ENCODE data around the gene KIF15.

DNA sequence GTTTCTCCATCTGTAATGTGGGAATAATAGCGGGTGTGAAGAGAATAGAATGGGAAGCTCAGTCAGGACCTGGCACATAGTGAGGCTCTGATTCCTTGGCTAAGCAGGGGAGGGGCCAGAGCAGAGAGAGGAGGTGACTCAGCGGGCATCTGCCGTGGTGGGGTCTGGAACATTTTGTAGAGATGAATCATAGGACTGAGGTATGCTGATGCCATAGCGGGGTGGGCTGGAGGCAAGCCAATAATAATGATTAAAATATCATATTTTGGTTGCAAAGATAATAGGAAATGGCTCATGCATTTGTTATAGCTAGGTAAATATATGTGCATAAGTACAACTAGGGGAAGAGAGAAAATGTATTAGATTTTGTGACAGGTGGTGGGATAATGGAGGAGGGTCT lies 124.0 kb downstream of the KIF15 start:
- TF ChIP-seq SP1 (CRISPR knock-in tag; conservative IDR thresholded peaks at IDR 0.05): no peak
- TF ChIP-seq, protein P1, sequence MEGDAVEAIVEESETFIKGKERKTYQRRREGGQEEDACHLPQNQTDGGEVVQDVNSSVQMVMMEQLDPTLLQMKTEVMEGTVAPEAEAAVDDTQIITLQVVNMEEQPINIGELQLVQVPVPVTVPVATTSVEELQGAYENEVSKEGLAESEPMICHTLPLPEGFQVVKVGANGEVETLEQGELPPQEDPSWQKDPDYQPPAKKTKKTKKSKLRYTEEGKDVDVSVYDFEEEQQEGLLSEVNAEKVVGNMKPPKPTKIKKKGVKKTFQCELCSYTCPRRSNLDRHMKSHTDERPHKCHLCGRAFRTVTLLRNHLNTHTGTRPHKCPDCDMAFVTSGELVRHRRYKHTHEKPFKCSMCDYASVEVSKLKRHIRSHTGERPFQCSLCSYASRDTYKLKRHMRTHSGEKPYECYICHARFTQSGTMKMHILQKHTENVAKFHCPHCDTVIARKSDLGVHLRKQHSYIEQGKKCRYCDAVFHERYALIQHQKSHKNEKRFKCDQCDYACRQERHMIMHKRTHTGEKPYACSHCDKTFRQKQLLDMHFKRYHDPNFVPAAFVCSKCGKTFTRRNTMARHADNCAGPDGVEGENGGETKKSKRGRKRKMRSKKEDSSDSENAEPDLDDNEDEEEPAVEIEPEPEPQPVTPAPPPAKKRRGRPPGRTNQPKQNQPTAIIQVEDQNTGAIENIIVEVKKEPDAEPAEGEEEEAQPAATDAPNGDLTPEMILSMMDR (IDR thresholded peaks at IDR 0.05): no peak
- TF ChIP-seq CREB1 (CRISPR knock-in tag; IDR thresholded peaks at IDR 0.05): no peak

All from WTC11 (cell line).